ENCODE results near the gene MPC2.
"Not testable (repeated sequence)": the region's sequence is repeated elsewhere in the genome, so short reads cannot be mapped to it uniquely, and the experiment has no call there.

MPC2 gene

DNA sequence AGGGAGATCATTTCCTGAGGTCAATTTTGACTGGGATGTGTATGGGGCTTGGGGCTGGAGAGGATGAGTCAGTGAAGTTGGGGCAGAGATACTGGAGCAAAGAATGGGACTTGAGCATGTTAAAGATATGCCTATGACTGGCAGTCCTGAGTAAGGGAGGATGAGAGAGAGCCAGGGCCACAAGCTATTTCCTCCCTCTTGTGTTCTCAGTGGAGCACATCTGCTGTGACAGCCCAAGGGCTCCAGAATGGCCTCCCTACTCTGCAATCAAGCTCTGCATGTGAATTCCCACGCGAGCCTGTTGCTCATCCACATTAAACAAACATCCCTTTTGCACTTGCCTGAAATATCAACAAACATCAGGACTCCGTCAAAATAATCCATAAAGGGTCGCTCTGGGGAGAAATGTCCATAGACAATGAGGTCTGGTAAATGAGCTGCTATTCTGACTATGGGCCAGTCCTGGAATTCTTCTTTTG is 32.2 kb downstream of the MPC2 start:
- DNase-seq = no peak

DNA sequence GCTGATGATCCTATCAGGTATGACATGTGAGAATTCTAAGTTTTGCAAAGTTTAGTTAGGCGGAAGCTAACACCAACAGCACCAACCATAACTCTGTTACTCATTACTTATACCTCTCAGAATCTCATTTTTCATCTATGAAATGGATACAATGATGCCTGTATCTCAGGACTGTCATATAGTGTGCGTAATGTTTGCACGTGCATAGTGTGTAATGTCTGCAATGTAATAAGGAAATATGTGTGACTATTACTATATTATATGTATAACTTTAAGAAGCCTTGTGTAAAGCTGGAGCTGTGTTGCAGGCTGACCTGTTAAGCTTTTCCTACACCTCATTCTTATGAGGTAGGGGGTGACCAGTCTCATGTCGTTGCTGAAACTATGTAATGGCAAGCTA is 36.0 kb downstream of the MPC2 start:
- no peak for DNase-seq

DNA sequence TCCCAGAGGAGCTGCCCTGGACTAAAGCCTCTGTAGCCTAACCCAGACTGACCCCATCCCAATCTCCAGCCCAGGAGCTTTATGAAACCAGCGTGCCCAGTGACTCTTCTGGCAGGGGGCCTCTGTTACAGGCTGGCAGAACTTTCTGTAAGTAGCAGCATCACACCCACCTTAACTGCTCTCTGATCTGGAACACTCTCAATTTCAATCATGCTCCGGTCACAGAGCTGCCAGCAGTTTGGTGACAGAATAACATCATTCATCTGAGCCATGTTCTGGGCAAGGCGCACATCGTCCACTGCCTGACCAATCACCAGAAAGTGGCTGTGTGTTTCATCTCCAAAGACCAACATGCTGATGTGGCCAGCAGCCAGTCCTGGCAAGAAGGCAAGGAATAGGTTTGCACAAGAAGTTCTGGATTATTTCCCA is 37.6 kb downstream of the MPC2 start:
- DNase-seq = no peak

DNA sequence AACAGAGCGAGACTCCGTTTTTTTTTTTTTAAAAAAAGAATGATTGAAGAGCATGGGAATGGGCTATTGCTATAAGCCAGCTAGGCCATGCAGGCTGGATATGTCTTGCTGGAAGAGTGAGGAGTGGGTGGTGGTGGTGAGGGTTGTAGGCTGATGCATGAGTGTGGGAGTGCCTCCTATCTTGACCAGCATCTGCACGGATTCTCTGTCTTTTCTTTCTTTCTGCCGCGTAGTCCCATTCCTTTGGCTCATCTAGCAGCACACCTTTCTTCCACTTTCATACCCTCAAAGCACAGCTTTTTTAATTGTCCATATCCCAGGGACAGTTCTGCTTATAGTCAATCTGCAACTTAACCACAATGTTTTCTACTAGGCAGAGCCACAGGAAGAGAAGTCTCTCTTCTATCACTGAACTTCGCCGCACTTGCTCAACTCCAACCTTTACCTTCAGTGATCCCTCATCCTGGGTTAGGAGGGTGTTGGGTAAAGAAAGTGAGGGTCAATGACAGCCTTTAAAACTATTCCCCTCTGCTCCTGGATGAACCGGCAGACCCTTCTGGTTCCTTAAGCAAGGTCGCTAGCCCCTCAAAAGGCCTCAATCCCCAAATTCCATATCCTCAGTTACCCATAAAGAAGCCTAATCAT is 38.2 kb downstream of the MPC2 start:
- no peak for DNase-seq

DNA sequence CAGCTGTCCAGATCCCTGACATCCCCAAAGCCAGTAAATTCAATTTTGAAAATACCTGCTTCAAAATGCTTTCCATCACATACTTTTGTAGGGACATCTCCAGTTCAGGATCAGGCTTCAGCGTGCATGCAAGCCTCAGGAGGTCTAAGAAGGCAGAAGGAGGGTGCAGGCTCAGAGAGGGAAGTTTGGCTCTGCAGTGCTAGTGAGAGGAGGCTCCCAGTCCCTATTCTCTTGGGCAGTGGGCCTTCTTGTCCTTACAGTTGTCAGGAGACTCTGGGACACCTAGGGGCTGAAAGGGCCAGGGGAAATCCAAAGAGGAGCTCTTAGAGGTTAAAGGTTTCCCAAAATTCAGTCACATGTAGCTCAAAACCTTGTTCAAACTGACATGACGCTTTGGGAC is 43.1 kb downstream of the MPC2 start:
- no peak for DNase-seq

DNA sequence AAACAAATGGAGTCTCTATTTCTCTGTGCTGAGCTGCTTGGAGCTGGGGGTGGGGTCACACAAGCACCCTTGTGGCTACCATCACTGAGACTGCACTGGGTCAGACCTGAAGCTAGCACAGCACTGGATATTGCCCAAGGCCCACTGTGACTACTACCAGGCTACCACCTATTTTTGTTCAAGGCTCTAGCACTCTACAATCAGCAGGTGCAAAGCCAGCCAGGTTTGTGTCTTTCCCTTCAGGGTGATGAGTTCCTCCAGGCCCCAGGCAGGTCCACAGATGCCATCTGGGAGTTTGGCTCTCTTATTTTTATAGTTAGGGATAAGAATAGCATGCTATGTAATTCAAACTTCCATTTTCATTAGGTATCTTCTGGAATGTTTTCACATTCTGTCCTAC is 46.5 kb downstream of the MPC2 start:
- no peak for DNase-seq

DNA sequence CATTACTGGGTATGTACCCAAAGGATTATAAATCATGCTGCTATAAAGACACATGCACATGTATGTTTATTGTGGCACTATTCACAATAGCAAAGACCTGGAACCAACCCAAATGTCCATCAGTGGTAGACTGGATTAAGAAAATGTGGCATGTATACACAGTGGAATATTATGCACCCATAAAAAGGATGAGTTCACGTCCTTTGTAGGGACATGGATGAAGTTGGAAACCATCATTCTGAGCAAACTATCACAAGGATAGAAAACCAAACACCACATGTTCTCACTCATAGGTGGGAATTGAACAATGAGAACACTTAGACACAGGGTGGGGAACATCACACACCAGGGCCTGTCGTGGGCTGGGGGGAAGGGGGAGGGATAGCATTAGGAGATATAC is 49.7 kb downstream of the MPC2 start:
- DNase-seq = not testable (repeated sequence)

DNA sequence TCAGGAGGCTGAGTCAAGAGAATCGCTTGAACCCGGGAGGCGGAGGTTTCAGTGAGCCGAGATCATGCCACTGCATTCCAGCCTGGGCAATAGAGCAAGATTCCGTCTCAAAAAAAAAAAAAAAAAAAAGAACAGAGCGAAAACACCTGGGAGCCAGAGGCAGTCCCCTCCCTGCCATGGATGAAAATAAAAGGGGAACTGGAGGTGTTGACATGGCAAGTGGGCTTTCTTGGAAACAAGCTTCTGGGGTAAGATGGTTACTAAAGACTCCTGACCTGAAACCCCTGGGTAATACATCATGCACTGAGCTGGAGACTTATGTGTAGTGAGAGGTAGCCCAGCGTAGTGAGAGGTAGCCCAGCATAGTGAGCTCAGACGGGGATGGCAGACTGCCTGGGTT is 54.5 kb downstream of the MPC2 start:
- DNase-seq = no peak

DNA sequence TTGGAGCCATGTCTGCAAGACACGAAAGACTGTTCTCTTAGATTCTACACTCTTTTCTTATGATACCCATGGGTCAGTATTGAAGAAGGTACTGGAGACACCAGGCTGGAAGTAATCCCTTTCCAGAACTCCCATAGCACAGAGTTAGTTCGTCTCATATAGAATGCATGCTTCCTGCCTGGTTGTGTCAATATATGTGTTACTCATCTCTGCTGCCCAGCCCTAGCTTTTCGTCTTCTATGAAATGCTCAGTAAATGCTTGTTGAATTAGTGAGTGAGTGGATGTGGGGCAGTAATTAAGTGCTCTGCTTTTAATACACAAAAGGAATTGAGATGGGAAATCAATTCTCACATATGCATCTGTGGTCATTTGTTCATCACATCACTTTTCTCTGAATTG is 55.1 kb downstream of the MPC2 start:
- no peak for DNase-seq

DNA sequence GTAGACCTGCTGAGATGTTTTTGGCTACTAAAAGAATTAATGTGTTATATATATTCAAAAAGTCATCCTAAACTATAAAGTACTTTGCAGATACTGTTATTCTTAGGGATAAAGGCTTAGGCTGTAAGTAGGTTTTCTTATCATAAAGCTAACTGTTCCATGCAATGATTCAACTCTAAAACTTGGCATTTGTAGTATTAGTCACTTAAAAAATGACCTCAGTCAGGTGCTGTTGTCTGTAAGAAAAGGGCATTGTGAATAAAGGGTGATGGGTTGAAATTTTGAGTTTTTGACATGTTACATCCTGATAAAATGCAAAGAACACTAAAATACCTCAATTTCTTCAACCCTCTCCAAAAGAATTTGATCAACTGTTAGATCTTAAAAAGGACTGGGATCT is 55.8 kb downstream of the MPC2 start:
- DNase-seq = no peak

DNA sequence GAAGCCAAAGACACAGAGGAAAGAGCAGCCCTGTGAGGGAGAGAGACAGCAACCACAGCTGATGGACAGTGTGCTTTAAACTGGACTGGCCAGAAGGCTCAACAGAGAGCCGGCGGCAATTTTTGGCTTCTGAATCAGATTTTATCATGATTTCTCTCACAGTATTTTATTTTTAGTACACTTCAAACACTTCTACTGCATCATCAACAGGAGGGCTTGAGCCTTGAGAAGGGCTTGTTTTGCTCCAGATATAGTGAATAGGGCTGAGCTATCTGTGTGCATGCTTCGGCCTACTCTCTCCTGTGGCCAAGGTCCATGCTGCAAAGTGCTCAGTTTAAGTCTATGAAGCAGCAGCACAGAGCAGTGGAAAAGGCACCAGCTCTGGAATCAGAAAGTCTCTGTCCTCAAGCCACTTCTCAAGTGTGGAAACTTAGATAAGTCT is 56.3 kb downstream of the MPC2 start:
- no peak for DNase-seq

DNA sequence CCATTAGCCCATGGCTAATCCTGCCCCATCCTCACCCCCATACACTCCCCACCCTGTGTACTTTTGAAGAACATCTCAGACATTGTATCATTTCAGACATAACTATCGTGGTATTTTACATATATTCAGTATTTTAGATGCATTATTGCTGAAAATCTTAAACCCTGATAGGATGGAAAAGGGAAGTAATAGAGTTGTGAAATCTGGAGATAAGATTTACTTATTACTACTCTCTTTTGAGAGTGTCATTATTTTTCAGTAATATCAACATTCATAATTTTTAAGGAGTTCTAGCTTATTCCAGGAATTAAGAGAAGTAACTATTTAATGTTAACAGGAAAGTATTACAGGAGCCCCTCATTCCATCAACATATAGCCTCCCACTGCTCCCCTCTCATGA is 57.4 kb downstream of the MPC2 start:
- no peak for DNase-seq

DNA sequence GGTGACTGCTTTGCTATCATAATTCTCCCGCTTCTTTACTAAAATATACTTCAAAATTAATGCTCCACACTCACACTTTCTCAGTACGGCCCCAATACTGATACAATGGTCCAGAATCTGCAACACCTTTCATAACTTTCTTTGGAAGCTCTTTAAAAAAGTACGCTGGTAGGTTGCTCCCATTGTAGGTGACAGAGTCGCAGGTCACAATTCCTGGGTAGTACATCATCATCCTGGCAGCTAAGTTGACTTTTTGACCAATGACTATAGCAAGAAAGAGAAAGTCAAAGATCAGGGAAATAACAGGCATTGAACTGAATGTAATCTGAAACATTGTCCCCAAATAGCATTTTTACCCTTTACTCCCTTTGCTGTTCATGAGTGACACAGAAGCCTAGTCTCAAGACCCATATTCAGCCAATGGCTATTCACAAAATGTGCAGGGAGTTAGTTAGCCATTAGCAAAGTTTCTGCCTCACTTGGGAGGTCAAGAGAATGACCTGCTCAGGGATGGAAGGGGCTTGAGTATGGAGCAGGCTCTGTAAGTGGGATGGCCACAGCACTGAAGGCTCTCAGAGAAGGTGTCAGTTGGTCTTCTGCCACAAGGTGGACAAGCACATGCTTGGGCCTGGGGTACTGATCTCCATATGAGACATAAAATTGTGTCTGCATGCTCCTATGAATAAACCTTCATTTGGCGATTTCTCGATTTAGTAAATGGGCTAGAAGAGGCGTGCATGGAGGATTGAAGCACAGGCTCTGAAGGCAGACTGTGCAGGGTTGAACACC is 58.3 kb downstream of the MPC2 start:
- no peak for DNase-seq

DNA sequence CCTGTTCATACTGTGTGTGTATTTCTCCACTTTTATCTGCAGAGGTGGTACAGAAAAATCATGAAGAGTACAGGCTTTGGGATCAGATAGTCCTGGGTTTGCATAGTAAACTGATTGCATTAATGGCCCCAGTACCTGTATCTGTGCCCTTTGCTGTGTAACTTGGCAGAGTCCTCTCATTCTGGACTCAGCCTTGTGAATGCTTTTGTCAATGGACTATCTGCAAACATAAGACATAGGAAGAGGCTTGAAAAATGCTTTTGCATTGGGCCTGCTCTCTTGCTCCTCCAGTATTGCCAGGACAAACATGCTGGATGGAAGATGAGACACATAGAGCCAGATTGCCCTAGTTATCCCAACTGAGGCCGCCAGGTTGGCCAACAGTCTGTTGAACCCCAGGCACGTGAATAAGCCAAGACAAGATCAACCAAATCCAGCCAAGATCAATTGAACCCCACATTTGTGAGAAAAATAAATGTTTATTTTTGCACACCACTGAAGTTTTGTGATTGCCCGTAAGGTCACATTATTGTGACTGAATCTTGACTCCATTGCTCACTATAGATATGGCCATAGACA is 60.2 kb downstream of the MPC2 start:
- no peak for DNase-seq

DNA sequence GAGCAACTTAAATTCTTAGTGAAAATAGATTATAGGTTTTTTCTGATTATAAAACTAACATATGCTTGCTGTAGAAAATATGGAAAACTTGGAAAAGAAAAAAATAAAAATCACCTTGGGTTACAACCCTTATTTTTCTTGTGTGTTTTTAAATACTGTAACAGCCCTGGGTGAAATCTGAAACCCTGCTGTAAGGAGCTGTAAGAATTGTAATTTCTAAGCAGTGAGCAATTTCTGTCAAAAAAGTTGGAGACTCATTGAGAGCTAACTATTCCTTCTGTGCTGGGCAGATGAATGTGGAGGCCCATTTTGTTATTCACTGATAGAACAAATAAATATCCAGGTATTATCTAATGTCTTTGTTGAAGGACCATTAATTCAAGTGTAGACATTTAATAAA is 65.5 kb downstream of the MPC2 start:
- DNase-seq = no peak

DNA sequence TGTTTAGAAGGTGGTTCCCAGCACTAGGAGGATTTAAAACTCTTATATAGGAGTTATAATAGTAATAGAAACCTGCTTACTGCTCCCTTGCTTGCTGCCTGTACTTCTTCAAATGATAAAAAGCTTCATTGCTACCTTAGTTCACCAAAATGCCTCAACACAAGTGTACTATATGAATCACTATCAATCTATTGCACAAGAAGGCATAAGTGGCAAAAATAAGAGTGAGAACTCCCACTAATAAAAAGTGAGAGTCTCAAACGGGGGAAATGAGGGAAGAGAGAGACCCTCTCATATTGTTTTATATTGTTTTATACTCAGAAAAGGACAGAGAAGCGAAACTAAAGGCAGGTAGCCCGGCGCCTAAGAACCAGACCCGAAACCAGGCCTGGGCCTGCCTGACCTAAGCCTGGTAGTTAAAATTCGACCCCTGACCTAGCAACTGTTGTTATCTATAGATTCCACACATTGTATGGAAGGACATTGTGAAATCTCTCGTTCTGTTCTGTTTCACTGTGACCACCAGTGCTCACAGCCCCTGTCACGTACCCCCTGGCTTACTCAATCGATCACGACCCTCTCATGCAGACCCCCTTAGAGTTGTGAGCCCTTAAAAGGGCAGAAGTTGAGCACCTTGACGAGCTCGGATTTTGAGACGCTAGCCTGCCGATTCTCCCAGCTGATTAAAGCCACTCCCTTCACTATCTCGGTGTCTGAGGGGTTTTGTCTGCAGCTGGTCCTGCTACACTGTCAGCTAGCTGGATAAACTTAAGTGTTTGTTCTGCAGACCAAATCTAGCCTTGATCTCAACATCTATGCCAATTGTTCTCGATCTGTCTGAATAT is 67.5 kb downstream of the MPC2 start:
- not testable (repeated sequence) for DNase-seq

DNA sequence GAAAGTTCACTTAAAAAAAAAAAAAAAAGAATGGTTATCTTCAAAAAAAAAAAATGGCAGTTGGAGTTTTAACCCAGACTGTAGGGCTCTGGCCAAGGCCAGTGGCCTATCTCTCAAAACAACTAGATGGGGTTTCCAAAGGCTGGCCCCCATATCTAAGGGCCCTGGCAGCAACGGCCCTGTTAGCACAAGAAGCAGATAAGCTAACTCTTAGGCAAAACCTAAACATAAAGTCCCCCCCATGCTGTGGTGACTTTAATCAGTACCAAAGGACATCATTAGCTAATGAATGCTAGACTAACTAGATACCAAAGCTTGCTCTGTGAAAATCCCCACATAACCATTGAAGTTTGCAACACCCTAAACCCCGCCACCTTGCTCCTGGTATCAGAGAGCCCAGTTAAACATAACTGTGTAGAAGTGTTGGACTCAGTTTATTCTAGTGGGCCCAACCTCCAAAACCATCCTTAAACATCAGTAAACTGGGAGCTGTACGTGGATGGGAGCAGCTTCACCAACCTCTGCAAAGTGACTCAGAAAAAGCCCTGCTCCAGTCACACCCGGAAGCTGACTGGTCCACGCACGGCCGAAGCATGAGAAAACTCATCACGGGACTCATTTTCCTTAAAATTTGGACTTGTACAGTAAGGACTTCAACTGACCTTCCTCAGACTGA is 70.0 kb downstream of the MPC2 start:
- not testable (repeated sequence) for DNase-seq
